Stomach (tissue), 4 donors: ENCODE results near the gene CENPN.

ENCODE experiments used
- POLR2AphosphoS5 ChIP-seq, 3 donors: sonication (generic); formaldehyde crosslinking; IDR thresholded peaks; one replicate each; pipeline ENCODE4 v1.6.1; 2016; ENCODE audit warnings: antibody characterized with exemption in 3 of 3
- TF ChIP-seq, protein P1 (sequence below), 7 experiments: fragments of 450-650 bp in 4 of 7; fragments of 200-600 bp in 3 of 7; sonication (generic) in 3 of 7; IDR thresholded peaks; one replicate each; pipeline ENCODE4 v1.5.1; 2016 to 2019; ENCODE audit warnings: antibody characterized with exemption in 7 of 7, control low read depth in 2 of 7, mild to moderate bottlenecking in 1 of 7

DNA sequence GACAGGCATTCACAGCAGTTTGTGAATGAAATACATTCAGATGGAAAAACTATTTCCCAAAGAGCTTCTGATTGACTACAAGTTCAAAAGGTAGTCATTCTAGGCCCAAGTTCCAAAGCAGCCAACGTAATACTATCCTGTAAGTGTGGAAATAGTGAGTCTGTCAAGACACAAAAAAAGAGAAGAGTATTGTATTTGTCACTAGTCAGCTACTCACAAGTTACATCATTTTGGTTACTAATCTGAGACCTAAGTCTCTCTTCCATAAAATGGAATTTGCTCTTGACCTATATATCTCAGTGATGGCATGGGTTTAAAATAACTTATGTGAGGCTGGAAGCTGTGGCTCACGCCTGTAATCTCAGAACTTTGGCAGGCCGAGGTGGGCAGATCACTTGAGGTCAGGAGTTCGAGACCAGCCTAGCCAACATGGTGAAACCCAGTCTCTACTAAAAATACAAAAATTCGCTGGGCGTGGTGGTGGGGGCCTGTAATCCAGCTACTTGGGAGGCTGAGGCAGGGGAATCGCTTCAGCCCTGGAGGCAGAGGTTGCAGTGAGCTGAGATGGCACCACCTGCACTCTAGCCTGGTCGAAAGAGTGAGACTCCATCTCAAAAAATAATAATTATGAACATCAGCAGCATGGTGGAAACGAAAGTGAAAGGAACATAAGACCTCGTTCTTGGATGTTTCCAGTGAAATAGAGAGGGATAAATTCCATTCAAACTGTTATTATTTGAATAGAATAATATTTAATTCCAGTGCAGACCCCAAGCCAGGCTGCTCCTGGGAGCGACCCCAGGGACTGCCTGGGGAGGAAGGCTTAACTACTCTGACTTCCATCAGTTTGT lies 3.2 kb upstream of the CENPN start:
- TF ChIP-seq, protein P1, sequence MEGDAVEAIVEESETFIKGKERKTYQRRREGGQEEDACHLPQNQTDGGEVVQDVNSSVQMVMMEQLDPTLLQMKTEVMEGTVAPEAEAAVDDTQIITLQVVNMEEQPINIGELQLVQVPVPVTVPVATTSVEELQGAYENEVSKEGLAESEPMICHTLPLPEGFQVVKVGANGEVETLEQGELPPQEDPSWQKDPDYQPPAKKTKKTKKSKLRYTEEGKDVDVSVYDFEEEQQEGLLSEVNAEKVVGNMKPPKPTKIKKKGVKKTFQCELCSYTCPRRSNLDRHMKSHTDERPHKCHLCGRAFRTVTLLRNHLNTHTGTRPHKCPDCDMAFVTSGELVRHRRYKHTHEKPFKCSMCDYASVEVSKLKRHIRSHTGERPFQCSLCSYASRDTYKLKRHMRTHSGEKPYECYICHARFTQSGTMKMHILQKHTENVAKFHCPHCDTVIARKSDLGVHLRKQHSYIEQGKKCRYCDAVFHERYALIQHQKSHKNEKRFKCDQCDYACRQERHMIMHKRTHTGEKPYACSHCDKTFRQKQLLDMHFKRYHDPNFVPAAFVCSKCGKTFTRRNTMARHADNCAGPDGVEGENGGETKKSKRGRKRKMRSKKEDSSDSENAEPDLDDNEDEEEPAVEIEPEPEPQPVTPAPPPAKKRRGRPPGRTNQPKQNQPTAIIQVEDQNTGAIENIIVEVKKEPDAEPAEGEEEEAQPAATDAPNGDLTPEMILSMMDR (IDR thresholded peaks at IDR 0.05) = no peak
- TF ChIP-seq POLR2AphosphoS5 (IDR thresholded peaks at IDR 0.05) = no peak
